Hematopoietic multipotent progenitor cell treated with erythropoietin and hydrocortisone succinate and interleukin-3 and kit ligand, for 17 days (in vitro differentiated cells): ENCODE data around the gene MRPL43.

Experiments used
- DNase-seq: peaks from one replicate; pipeline ENCODE4 v3.0.0-alpha.2; 2015; ENCODE audit warnings: low spot score

Gene MRPL43

DNA sequence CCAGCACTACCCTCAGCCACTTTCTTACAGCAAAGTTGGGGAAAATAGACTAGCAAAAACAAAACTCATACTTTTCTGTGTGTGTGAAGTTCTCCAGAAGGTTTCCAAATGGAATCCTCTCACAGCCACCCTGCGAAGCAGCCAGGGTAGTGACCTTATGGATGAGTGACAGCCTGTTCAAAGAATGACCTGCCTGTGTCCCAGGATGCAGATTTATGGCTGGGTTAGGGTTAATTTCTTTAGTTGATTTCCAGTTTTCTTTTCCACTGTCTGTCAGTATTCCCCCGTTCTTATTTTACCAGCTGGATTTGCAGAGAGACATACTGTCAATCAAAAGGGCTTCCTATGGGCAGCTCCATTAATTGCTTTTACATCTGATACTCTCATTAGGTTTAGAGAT lies 20.4 kb downstream of the MRPL43 start:
- DNase-seq: no peak

GRCh38 chr10:100965820-100966219 lies 21.5 kb downstream of the MRPL43 start:
- no peak for DNase-seq

- no peak for DNase-seq
Observed at GRCh38 chr10:100963826-100964225, 23.5 kb downstream of the MRPL43 start.

DNA sequence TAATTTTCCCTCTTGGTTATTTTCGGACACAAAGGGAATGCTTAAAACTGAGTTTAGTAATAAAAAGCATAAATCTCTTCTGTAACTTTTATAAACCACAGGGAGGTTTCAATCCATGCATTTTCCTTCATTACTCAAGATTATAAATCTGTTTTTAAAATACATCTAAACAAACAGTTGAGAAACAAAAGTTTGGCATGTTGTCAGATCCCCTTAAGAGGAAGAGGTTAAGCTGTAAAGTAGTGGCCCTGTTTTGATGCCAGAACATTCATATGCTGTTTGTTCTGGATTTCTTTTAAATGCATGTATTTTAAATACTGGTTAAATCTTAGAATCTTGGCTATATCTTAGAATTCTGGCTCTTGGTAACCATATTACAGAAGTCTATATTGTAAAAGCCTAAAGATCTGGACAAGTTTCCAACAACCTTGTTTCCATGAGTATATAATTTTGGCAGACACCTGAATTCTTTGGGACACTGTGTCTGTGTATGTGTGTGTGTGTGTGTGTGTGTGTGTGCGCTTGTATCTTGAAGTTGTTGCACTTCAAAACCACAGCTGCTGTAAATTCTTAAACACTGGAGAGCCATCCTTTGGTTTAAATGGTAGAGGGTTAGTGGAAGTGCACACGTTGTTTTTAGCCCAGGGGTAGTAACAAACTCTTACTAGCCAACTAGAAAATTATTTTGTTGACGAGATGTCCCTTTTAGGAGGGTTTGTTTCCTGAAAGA lies 24.8 kb downstream of the MRPL43 start:
- no peak for DNase-seq

GRCh38 chr10:100960251-100960650 lies 27.0 kb downstream of the MRPL43 start:
- DNase-seq: no peak

GRCh38 chr10:100948916-100949315 lies 38.4 kb downstream of the MRPL43 start:
- no peak for DNase-seq

DNA sequence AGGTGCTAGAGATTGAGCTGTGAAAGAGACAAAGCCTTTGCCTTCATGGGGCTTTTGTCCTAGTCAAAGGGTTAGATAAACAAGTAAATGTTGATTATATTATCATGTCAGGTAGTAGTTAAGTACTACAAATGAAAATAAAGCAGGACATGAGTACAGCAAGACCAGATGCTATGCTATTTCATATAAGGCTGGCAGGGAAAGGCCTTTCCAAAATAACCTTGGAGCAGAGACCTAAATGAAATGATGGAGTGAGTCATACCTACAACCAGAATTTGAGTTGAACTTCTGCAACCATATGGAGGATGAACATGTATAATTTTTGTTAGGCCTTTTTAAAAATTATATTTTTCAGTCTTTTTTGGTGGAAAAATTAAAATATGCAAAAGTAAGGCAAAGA lies 41.5 kb downstream of the MRPL43 start:
- no peak for DNase-seq

- no peak for DNase-seq
Observed at GRCh38 chr10:100943508-100943907, 43.8 kb downstream of the MRPL43 start.

GRCh38 chr10:100942229-100942628 lies 45.1 kb downstream of the MRPL43 start:
- DNase-seq: no peak

DNA sequence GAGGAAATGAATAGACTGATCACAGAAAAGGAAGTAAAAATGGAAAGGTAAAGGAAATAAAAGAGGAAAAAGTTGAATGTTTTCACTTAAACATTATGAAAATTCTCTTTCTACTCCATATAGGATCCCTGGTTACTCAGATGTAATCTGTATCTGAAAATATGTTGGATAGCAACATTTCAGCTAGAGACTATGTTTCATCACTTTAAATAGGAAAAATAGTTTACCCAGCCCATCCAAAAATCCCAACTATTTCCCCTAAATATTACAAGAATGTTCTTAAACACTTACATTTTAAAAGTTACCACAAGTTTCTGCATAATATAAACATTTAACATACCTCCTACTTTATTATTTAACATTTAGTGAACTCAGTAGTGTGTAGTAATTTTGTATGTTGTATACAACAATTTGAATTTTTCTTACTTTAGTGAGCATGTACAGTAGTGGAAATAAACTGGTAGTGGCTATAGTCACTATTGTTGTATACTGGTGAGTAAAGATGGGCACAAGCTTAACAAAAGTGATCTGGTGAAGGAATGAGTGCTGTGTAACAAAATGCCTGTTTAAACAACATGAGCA lies 47.4 kb downstream of the MRPL43 start:
- no peak for DNase-seq
